Vagina (tissue), 2 donors: ENCODE measurements around the gene ZMAT2. TPM values are rescaled to one million over a fixed set of nuclear protein-coding genes. Genes with fewer than 3 reads are reported as not detected.

Experiments
- DNase-seq, 2 donors: peaks; one replicate each; pipeline ENCODE4 v3.0.0-alpha.2; 2017; ENCODE audit errors: extremely low spot score in 2 of 2
- H3K27ac ChIP-seq: fragments of 200-600 bp; sonication (generic); one replicate; pipeline ENCODE4 v1.5.1; 2019
- H3K27me3 ChIP-seq: fragments of 200-600 bp; sonication (generic); one replicate; pipeline ENCODE4 v1.5.1; 2019
- H3K36me3 ChIP-seq, 2 donors: fragments of 200-600 bp; sonication (generic); one replicate each; pipeline ENCODE4 v1.5.1; 2017 to 2019
- H3K4me1 ChIP-seq: fragments of 200-600 bp; sonication (generic); one replicate; pipeline ENCODE4 v1.5.1; 2019
- H3K4me3 ChIP-seq, 2 donors: fragments of 200-600 bp; sonication (generic); 1 replicate in 1 of 2; 2 replicates in 1 of 2; pipeline ENCODE4 v1.5.1; 2016 to 2019
- H3K9me3 ChIP-seq: fragments of 200-600 bp; sonication (generic); one replicate; pipeline ENCODE4 v1.5.1; 2019
- POLR2A ChIP-seq, 2 donors: fragments of 450-650 bp; IDR thresholded peaks; one replicate each; pipeline ENCODE4 v1.6.1; 2017; ENCODE audit warnings: antibody characterized with exemption in 2 of 2, mild to moderate bottlenecking in 2 of 2, moderate library complexity in 2 of 2
- POLR2AphosphoS5 ChIP-seq, 2 donors: sonication (generic); formaldehyde crosslinking; IDR thresholded peaks; one replicate each; pipeline ENCODE4 v1.9.0; 2017; ENCODE audit warnings: antibody characterized with exemption in 2 of 2, mild to moderate bottlenecking in 2 of 2, low read depth in 1 of 2; ENCODE audit not compliant: insufficient read depth in 1 of 2
- intact Hi-C: fragments of 100-400 bp; cut with DNase I; formaldehyde crosslinking; loops from one replicate; pipeline ENCODE4 v1.15.1; 2023
- total RNA-seq: library from RNA; depleted of rRNA; stranded (reverse); fragments of >200 nt; gene quantifications from one replicate; pipeline ENCODE4 v1.2.3, GENCODE V29; 2016
- TF ChIP-seq, protein P1 (sequence below), 3 experiments: fragments of 450-650 bp in 2 of 3; fragments of 200-600 bp in 1 of 3; sonication (generic) in 1 of 3; IDR thresholded peaks; one replicate each; pipeline ENCODE4 v1.5.1; 2017 to 2019; ENCODE audit warnings: antibody characterized with exemption in 3 of 3, mild to moderate bottlenecking in 2 of 3, moderate library complexity in 2 of 3

The ZMAT2 gene
- total RNA-seq, 1 donor from 2014 or later, result 22.6 TPM

DNA sequence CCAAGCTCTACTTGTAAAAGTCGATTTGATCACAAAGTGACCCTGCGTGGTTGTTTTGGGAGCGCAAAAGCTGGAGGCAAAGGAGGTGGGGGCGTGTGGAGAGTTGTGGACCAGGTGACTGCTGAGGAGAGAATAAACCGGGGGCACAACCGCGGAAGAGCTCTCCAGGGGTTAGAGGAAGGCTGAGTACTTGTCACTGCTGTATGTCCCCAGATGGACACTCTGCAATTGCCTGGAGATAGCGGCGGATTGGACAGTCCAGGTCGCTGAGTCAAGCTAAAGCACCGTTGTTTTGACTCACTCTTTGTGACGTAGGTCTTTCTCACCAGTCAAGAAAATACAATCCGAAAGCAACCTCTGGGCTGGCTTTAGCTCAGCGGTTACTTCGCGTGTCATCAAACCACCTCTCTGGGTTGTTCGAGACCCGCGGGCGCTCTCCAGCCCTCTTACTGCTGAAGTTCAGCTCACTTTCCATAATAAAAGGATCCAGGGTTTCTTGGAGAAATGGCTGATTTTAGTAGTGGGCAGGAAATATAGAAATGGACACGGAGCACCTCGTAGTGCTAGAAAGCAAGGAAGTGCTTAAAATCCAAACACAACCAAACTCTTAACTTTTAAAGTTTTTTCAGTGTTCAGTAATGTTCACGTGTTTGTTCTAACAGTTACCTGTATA is 25.7 kb downstream of the ZMAT2 start:
- TF ChIP-seq, protein P1, sequence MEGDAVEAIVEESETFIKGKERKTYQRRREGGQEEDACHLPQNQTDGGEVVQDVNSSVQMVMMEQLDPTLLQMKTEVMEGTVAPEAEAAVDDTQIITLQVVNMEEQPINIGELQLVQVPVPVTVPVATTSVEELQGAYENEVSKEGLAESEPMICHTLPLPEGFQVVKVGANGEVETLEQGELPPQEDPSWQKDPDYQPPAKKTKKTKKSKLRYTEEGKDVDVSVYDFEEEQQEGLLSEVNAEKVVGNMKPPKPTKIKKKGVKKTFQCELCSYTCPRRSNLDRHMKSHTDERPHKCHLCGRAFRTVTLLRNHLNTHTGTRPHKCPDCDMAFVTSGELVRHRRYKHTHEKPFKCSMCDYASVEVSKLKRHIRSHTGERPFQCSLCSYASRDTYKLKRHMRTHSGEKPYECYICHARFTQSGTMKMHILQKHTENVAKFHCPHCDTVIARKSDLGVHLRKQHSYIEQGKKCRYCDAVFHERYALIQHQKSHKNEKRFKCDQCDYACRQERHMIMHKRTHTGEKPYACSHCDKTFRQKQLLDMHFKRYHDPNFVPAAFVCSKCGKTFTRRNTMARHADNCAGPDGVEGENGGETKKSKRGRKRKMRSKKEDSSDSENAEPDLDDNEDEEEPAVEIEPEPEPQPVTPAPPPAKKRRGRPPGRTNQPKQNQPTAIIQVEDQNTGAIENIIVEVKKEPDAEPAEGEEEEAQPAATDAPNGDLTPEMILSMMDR (IDR thresholded peaks at IDR 0.05), result no peak
- TF ChIP-seq POLR2A (IDR thresholded peaks at IDR 0.05) (no peak), POLR2AphosphoS5 (IDR thresholded peaks at IDR 0.05; ENCODE audit: insufficient read depth in 1 of 2, low read depth in 1 of 2) (no peak)
- Histone ChIP-seq H3K4me1 (no peaks in the 10 kb centered on the region), H3K27me3 (no peaks in the 10 kb centered on the region), H3K27ac (no peak overlapping the region), H3K4me3 (no peak overlapping the region), H3K36me3 (no peaks in the 10 kb centered on the region), H3K9me3 (no peaks in the 10 kb centered on the region)
- intact Hi-C loops, result no loop called here
- DNase-seq, result no peak

DNA sequence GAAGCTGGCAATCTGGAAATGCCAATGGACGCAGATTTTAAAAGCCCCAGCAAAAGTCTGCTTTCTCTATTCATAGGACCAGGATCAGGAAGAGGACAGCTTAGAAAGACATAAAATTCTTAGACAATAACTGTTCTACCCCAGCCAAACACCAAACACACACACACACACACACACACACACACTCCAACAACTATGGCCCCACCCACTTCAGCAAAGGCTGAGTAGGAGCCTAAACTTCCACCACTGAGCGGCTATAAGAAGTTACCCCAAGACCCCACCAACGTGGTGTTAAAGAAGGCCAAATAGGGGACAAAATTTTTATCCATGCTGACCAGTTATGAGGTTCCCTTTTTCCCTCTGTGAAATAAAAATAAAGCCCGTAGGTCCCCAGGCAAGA is 32.9 kb downstream of the ZMAT2 start:
- Histone ChIP-seq H3K36me3 (no peaks in the 10 kb centered on the region), H3K4me1 (no peaks in the 10 kb centered on the region), H3K4me3 (no peak overlapping the region), H3K9me3 (no peaks in the 10 kb centered on the region), H3K27ac (no peak overlapping the region), H3K27me3 (no peaks in the 10 kb centered on the region)
- TF ChIP-seq, protein P1 (IDR thresholded peaks at IDR 0.05), result no peak
- TF ChIP-seq POLR2A (IDR thresholded peaks at IDR 0.05), result no peak
- TF ChIP-seq POLR2AphosphoS5 (IDR thresholded peaks at IDR 0.05; ENCODE audit: insufficient read depth in 1 of 2, low read depth in 1 of 2), result no peak
- intact Hi-C loops, result no loop called here
- no peak for DNase-seq

DNA sequence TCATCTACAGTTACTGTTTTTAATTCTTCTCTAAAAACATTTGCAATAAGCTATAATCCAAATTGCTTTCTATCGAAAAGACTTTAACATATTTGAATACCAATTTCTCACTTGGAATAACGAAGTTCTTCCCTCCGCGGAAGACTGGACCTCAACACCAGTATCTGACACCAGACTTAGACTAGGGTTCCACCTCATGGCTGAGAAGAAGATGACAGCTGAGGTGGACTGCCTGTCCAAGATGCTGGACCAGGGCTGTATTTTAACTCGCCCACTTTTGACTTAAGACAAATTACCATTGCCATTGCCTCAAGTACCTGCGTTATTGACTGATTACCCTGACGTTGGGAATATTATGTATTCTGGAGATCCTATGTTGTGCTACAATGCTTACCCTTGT is 34.1 kb downstream of the ZMAT2 start:
- Histone ChIP-seq H3K27me3 (no peaks in the 10 kb centered on the region), H3K36me3 (no peaks in the 10 kb centered on the region), H3K27ac (no peak overlapping the region), H3K4me3 (no peak overlapping the region), H3K9me3 (no peaks in the 10 kb centered on the region), H3K4me1 (no peaks in the 10 kb centered on the region)
- no peak for TF ChIP-seq POLR2AphosphoS5 (IDR thresholded peaks at IDR 0.05; ENCODE audit: insufficient read depth in 1 of 2, low read depth in 1 of 2)
- TF ChIP-seq, protein P1 (IDR thresholded peaks at IDR 0.05), result no peak
- TF ChIP-seq POLR2A (IDR thresholded peaks at IDR 0.05), result no peak
- DNase-seq, result no peak
- intact Hi-C loops, result no loop called here

DNA sequence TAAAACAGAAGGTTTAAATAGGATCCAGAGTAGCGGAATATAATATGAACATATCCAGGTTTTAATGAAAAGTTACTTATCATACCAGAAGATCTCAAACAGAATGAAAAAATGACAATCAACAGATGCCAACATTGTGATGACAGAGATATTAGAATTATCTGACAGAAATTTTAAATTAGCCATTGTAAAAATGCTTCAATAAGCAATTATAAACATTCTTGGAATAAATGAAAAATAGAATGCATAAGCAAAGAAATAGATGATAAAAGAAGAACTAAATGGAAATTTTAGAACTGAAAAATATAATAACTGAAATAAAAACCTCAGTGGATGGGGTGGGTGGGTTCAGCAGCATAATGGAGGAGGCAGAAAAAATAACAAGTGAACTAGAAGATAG is 37.2 kb downstream of the ZMAT2 start:
- H3K4me3 ChIP-seq, result no peak overlapping the region
- DNase-seq, result no peak
- TF ChIP-seq POLR2A (IDR thresholded peaks at IDR 0.05), result no peak
- H3K27me3 ChIP-seq, result no peaks in the 10 kb centered on the region
- H3K36me3 ChIP-seq, result no peaks in the 10 kb centered on the region
- H3K4me1 ChIP-seq, result no peaks in the 10 kb centered on the region
- no peak overlapping the region for H3K27ac ChIP-seq
- H3K9me3 ChIP-seq, result no peaks in the 10 kb centered on the region
- intact Hi-C loops, result no loop called here

DNA sequence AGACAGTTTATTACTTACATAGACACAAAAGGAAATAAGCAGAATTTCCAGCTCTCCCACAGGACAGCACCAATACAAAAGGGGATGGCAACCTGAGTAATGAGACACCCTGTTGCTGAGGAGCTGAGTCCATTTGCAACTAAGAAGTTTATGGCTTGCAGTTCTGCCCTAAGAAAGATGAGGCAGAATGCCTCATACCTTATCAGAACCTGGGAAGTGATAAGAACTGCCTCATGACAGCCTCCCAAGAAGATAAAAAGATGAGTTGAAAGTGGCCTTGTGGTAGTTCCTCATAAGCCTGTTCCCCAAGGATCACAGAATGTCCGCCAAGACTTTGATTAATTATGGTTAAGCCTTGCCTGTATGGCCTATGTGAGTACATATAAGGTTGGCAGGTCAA is 41.7 kb downstream of the ZMAT2 start:
- no peaks in the 10 kb centered on the region for H3K9me3 ChIP-seq
- no peaks in the 10 kb centered on the region for H3K36me3 ChIP-seq
- H3K4me1 ChIP-seq, result no peaks in the 10 kb centered on the region
- intact Hi-C loops, result no loop called here
- H3K27ac ChIP-seq, result no peak overlapping the region
- no peak overlapping the region for H3K4me3 ChIP-seq
- DNase-seq, result no peak
- TF ChIP-seq POLR2A (IDR thresholded peaks at IDR 0.05), result no peak
- no peak for TF ChIP-seq POLR2AphosphoS5 (IDR thresholded peaks at IDR 0.05; ENCODE audit: insufficient read depth in 1 of 2, low read depth in 1 of 2)
- no peaks in the 10 kb centered on the region for H3K27me3 ChIP-seq

DNA sequence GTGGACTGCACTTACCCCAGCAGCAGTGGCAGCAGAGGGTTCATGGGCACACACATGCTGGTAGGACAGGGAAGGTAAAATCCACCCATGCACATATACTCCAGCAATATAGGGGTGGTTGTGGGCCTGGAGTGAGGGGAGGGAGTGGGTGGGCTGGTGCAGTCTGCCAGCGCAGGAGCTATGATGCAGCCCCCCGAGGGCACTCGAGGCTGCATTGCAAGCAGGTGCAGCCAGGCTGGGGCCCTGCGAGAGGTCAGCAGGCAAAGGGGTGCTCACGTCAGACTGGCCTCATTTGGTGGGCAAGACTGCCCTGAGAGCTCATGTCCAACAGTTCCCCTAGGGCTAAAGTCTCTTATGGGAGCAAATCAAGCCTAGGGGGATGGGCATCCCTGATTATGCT is 53.3 kb downstream of the ZMAT2 start:
- Histone ChIP-seq H3K9me3 (no peaks in the 10 kb centered on the region), H3K27me3 (no peaks in the 10 kb centered on the region), H3K36me3 (no peaks in the 10 kb centered on the region), H3K4me3 (no peak overlapping the region), H3K27ac (no peak overlapping the region), H3K4me1 (no peaks in the 10 kb centered on the region)
- intact Hi-C loops, result no loop called here
- DNase-seq, result no peak
- TF ChIP-seq POLR2A (IDR thresholded peaks at IDR 0.05), result no peak
- no peak for TF ChIP-seq POLR2AphosphoS5 (IDR thresholded peaks at IDR 0.05; ENCODE audit: insufficient read depth in 1 of 2, low read depth in 1 of 2)
- TF ChIP-seq, protein P1 (IDR thresholded peaks at IDR 0.05), result no peak
